Measurements from ENCODE around the gene ZC3H12C. TPM values are rescaled to one million over a fixed set of nuclear protein-coding genes. Genes with fewer than 3 reads are reported as not detected.

Gene ZC3H12C
- total and polyA plus RNA-seq, 10 of the 15 experiments (the other 5 are each of a cell fraction or from before 2014, with no cell fraction given): 0.31 to 31.0 (median 3.7) TPM

GRCh38 chr11:110219006-110219785 lies 126.0 kb downstream of the ZC3H12C start:
- CTCF ChIA-PET: interaction anchor here (0.6 to 1.3 kb wide), 3 partner anchors 18 to 1874 kb away, joined by 3 to 4 read pairs (median 4); no protein-coding TSS in a partner anchor
- intact Hi-C loops (cut with micrococcal nuclease; ENCODE audit: unreplicated experiment): no loop called here

More at GRCh38 chr11:110219006-110219785, 126.0 kb downstream of the ZC3H12C start:
- ChIA-PET RAD21 (ENCODE audit: unreplicated experiment) (interaction anchor here (1.4 kb wide), 1 partner anchor 154 kb away, joined by 4 read pairs; no protein-coding TSS in a partner anchor), POLR2A (no interaction called here), SMC1A (ENCODE audit: uncharacterized antibody, unreplicated experiment) (interaction anchor here (0.7 to 1.5 kb wide), 2 partner anchors 11 to 147 kb away, joined by 3 to 5 read pairs; no protein-coding TSS in a partner anchor)
- Histone ChIP-seq H3K4me3 (no peak overlapping the region), H3K36me3 (ENCODE audit: control insufficient read depth in 2 of 2, insufficient read depth in 2 of 2, low read length in 1 of 2) (no peaks in the 10 kb centered on the region), H3K9ac (ENCODE audit: control insufficient read depth, insufficient read depth, low read length) (no peak overlapping the region), H3K4me1 (ENCODE audit: control insufficient read depth, insufficient read depth, low read length) (no peaks in the 10 kb centered on the region), H3K27me3 (replicated peaks in 1 of 2; ENCODE audit: control insufficient read depth in 2 of 2, insufficient read depth in 2 of 2, low read length in 1 of 2) (no peaks in the 10 kb centered on the region), H3K79me2 (ENCODE audit: control insufficient read depth, insufficient read depth, low read length) (no peaks in the 10 kb centered on the region), H4K20me1 (ENCODE audit: control insufficient read depth, insufficient read depth) (no peaks in the 10 kb centered on the region), H3K9me3 (replicated peaks; ENCODE audit: control insufficient read depth, insufficient read depth, low read length) (no peaks in the 10 kb centered on the region), H3K4me2 (ENCODE audit: control insufficient read depth, insufficient read depth) (no peak overlapping the region), H2AFZ (ENCODE audit: control insufficient read depth, low read depth, low read length) (no peak overlapping the region), H3K27ac (ENCODE audit: control insufficient read depth, insufficient read depth) (no peak overlapping the region)
- in situ Hi-C loops (cut with MboI): no loop called here
- 98% methylated on average over 4 of the region's 4 CpGs for WGBS (ENCODE audit: insufficient coverage, insufficient replicate concordance, low lambda C conversion rate, missing lambda C conversion rate)
- BruUV-seq (replicated peaks): no TSS peak
- TF ChIP-seq RAD51 (IDR thresholded peaks at IDR 0.05) (no peak), ATF3 (IDR thresholded peaks at IDR 0.05; ENCODE audit: borderline replicate concordance, extremely low read depth, low read depth, low read length) (no peak), BMI1 (IDR thresholded peaks at IDR 0.05; ENCODE audit: borderline replicate concordance) (no peak), EP300 (IDR thresholded peaks at IDR 0.05; ENCODE audit: borderline replicate concordance in 1 of 2, control insufficient read depth in 1 of 2, low read depth in 2 of 2, low read length in 2 of 2) (no peak)
- TF ChIP-seq, protein P1, sequence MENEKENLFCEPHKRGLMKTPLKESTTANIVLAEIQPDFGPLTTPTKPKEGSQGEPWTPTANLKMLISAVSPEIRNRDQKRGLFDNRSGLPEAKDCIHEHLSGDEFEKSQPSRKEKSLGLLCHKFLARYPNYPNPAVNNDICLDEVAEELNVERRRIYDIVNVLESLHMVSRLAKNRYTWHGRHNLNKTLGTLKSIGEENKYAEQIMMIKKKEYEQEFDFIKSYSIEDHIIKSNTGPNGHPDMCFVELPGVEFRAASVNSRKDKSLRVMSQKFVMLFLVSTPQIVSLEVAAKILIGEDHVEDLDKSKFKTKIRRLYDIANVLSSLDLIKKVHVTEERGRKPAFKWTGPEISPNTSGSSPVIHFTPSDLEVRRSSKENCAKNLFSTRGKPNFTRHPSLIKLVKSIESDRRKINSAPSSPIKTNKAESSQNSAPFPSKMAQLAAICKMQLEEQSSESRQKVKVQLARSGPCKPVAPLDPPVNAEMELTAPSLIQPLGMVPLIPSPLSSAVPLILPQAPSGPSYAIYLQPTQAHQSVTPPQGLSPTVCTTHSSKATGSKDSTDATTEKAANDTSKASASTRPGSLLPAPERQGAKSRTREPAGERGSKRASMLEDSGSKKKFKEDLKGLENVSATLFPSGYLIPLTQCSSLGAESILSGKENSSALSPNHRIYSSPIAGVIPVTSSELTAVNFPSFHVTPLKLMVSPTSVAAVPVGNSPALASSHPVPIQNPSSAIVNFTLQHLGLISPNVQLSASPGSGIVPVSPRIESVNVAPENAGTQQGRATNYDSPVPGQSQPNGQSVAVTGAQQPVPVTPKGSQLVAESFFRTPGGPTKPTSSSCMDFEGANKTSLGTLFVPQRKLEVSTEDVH (IDR thresholded peaks at IDR 0.05; ENCODE audit: low read depth, partially characterized antibody): no peak
- TF ChIP-seq, protein P2, sequence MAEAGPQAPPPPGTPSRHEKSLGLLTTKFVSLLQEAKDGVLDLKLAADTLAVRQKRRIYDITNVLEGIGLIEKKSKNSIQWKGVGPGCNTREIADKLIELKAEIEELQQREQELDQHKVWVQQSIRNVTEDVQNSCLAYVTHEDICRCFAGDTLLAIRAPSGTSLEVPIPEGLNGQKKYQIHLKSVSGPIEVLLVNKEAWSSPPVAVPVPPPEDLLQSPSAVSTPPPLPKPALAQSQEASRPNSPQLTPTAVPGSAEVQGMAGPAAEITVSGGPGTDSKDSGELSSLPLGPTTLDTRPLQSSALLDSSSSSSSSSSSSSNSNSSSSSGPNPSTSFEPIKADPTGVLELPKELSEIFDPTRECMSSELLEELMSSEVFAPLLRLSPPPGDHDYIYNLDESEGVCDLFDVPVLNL (IDR thresholded peaks at IDR 0.05; ENCODE audit: low read depth, low read length): no peak
- FAIRE-seq: no peak
- ATAC-seq: no peak
- no peak for DNase-seq (ENCODE audit: low read depth, low spot score)

Other genes starting within 250 kb of the ZC3H12C start
- gene RDX, start 203.2 kb downstream of the ZC3H12C start, total RNA-seq (2014; rRNA removed): 24.6 and 31.7 TPM in 2 replicates
- gene RDX, start 203.2 kb downstream of the ZC3H12C start, total RNA-seq (2014; rRNA removed; fragmentation: Illumina TruSeq; extraction: Trizol): 50.3 and 53.0 TPM in 2 replicates
- 57.5 and 62.0 TPM in 2 replicates for gene RDX, start 203.2 kb downstream of the ZC3H12C start, total RNA-seq (2021)
- gene RDX, start 203.2 kb downstream of the ZC3H12C start, polyA plus RNA-seq (2011; rRNA removed): 48.1 and 108 TPM in 2 replicates
- 44.8 and 47.4 TPM in 2 replicates for gene RDX, start 203.2 kb downstream of the ZC3H12C start, polyA plus RNA-seq (2014; fragmentation: Illumina TruSeq; extraction: Trizol)
- 10 to 100 TPM; 37.4 to 40.3 TPM for gene RDX, start 203.2 kb downstream of the ZC3H12C start, polyA plus RNA-seq (2014; fragmentation: Nextera tagmentation; extraction: Ambion mirVana)
- gene RDX, start 203.2 kb downstream of the ZC3H12C start, polyA plus RNA-seq (2014; rRNA removed): 22.5 and 31.1 TPM in 2 replicates
- 10 to 100 TPM; 55.5 to 62.2 TPM for gene RDX, start 203.2 kb downstream of the ZC3H12C start, polyA plus RNA-seq (2016; fragmentation: Nextera tagmentation; extraction: Ambion mirVana)